ENCODE measurements around the gene RNF121. TPM values are rescaled to one million over a fixed set of nuclear protein-coding genes. Genes with fewer than 3 reads are reported as not detected.

Gene RNF121
- total and polyA plus RNA-seq, 2 of the 8 experiments (the other 6 are each of a cell fraction or from before 2014, with no cell fraction given): 39.7 to 51.6 TPM

DNA sequence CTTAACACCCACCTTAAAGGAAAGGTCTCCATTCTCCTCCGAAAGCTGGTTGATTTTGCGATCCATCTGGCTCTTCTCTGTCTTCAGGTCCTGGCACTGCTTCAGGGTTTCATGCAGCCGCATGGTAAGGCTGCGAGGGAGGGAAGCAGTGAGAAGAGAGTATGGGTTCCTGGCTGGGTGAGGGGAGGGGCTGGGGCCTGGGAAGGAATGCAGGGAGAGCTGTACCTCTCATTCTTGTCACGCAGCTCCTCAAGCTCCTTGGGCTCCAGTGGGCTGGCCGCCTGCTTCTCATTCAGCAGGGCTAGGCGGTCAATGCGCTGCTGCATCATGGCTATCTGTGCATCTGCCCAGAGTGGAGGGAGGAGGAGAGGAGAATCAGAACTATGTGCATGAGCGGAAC lies 89.3 kb downstream of the RNF121 start (continued):
- TF ChIP-seq, protein P1, sequence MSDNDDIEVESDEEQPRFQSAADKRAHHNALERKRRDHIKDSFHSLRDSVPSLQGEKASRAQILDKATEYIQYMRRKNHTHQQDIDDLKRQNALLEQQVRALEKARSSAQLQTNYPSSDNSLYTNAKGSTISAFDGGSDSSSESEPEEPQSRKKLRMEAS (IDR thresholded peaks at IDR 0.05): no peak
- TF ChIP-seq POU5F1 (IDR thresholded peaks at IDR 0.05; ENCODE audit: low read depth, low read length) (no peak), EGR1 (IDR thresholded peaks at IDR 0.05; ENCODE audit: borderline replicate concordance, low read depth, low read length) (no peak), KDM4A (IDR thresholded peaks at IDR 0.05; ENCODE audit: low read depth, low read length, severe bottlenecking) (no peak), JUND (IDR thresholded peaks at IDR 0.05; ENCODE audit: low read length) (no peak)
- TF ChIP-seq, protein P2, sequence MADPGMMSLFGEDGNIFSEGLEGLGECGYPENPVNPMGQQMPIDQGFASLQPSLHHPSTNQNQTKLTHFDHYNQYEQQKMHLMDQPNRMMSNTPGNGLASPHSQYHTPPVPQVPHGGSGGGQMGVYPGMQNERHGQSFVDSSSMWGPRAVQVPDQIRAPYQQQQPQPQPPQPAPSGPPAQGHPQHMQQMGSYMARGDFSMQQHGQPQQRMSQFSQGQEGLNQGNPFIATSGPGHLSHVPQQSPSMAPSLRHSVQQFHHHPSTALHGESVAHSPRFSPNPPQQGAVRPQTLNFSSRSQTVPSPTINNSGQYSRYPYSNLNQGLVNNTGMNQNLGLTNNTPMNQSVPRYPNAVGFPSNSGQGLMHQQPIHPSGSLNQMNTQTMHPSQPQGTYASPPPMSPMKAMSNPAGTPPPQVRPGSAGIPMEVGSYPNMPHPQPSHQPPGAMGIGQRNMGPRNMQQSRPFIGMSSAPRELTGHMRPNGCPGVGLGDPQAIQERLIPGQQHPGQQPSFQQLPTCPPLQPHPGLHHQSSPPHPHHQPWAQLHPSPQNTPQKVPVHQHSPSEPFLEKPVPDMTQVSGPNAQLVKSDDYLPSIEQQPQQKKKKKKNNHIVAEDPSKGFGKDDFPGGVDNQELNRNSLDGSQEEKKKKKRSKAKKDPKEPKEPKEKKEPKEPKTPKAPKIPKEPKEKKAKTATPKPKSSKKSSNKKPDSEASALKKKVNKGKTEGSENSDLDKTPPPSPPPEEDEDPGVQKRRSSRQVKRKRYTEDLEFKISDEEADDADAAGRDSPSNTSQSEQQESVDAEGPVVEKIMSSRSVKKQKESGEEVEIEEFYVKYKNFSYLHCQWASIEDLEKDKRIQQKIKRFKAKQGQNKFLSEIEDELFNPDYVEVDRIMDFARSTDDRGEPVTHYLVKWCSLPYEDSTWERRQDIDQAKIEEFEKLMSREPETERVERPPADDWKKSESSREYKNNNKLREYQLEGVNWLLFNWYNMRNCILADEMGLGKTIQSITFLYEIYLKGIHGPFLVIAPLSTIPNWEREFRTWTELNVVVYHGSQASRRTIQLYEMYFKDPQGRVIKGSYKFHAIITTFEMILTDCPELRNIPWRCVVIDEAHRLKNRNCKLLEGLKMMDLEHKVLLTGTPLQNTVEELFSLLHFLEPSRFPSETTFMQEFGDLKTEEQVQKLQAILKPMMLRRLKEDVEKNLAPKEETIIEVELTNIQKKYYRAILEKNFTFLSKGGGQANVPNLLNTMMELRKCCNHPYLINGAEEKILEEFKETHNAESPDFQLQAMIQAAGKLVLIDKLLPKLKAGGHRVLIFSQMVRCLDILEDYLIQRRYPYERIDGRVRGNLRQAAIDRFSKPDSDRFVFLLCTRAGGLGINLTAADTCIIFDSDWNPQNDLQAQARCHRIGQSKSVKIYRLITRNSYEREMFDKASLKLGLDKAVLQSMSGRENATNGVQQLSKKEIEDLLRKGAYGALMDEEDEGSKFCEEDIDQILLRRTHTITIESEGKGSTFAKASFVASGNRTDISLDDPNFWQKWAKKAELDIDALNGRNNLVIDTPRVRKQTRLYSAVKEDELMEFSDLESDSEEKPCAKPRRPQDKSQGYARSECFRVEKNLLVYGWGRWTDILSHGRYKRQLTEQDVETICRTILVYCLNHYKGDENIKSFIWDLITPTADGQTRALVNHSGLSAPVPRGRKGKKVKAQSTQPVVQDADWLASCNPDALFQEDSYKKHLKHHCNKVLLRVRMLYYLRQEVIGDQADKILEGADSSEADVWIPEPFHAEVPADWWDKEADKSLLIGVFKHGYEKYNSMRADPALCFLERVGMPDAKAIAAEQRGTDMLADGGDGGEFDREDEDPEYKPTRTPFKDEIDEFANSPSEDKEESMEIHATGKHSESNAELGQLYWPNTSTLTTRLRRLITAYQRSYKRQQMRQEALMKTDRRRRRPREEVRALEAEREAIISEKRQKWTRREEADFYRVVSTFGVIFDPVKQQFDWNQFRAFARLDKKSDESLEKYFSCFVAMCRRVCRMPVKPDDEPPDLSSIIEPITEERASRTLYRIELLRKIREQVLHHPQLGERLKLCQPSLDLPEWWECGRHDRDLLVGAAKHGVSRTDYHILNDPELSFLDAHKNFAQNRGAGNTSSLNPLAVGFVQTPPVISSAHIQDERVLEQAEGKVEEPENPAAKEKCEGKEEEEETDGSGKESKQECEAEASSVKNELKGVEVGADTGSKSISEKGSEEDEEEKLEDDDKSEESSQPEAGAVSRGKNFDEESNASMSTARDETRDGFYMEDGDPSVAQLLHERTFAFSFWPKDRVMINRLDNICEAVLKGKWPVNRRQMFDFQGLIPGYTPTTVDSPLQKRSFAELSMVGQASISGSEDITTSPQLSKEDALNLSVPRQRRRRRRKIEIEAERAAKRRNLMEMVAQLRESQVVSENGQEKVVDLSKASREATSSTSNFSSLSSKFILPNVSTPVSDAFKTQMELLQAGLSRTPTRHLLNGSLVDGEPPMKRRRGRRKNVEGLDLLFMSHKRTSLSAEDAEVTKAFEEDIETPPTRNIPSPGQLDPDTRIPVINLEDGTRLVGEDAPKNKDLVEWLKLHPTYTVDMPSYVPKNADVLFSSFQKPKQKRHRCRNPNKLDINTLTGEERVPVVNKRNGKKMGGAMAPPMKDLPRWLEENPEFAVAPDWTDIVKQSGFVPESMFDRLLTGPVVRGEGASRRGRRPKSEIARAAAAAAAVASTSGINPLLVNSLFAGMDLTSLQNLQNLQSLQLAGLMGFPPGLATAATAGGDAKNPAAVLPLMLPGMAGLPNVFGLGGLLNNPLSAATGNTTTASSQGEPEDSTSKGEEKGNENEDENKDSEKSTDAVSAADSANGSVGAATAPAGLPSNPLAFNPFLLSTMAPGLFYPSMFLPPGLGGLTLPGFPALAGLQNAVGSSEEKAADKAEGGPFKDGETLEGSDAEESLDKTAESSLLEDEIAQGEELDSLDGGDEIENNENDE (IDR thresholded peaks at IDR 0.05; ENCODE audit: insufficient replicate concordance, low read length): no peak
- TF ChIP-seq, protein P3, sequence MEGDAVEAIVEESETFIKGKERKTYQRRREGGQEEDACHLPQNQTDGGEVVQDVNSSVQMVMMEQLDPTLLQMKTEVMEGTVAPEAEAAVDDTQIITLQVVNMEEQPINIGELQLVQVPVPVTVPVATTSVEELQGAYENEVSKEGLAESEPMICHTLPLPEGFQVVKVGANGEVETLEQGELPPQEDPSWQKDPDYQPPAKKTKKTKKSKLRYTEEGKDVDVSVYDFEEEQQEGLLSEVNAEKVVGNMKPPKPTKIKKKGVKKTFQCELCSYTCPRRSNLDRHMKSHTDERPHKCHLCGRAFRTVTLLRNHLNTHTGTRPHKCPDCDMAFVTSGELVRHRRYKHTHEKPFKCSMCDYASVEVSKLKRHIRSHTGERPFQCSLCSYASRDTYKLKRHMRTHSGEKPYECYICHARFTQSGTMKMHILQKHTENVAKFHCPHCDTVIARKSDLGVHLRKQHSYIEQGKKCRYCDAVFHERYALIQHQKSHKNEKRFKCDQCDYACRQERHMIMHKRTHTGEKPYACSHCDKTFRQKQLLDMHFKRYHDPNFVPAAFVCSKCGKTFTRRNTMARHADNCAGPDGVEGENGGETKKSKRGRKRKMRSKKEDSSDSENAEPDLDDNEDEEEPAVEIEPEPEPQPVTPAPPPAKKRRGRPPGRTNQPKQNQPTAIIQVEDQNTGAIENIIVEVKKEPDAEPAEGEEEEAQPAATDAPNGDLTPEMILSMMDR (IDR thresholded peaks at IDR 0.05; ENCODE audit: control extremely low read depth in 1 of 3, insufficient read depth in 1 of 3, low read depth in 1 of 3, low read length in 3 of 3): no peak

All from H1 (cell line).